Measurements from ENCODE around the gene SDF2.

DNA sequence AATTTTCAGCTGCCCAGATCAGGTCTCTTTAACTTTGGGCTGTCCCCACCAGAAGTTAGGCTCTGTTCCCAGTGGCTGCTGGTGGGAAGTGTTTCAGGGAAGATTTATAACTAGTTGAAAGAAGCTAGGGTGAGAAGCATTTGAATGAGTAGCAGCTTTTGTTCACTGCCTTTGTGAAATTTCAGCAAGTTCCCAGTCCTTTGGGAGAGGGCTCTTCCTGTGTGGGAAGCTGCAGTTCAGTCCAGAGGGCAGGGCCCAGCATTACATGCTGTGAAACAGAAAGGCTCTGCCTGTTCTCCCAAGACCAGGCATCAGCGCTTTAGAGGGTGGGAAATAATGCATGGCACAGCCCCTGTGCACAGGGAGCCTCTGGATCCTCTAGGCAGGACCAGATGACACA lies 32.2 kb upstream of the SDF2 start:
- TF ChIP-seq, protein P1, sequence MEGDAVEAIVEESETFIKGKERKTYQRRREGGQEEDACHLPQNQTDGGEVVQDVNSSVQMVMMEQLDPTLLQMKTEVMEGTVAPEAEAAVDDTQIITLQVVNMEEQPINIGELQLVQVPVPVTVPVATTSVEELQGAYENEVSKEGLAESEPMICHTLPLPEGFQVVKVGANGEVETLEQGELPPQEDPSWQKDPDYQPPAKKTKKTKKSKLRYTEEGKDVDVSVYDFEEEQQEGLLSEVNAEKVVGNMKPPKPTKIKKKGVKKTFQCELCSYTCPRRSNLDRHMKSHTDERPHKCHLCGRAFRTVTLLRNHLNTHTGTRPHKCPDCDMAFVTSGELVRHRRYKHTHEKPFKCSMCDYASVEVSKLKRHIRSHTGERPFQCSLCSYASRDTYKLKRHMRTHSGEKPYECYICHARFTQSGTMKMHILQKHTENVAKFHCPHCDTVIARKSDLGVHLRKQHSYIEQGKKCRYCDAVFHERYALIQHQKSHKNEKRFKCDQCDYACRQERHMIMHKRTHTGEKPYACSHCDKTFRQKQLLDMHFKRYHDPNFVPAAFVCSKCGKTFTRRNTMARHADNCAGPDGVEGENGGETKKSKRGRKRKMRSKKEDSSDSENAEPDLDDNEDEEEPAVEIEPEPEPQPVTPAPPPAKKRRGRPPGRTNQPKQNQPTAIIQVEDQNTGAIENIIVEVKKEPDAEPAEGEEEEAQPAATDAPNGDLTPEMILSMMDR (IDR thresholded peaks at IDR 0.05), result no peak
- TF ChIP-seq EZH2 (IDR thresholded peaks at IDR 0.05), result no peak
- no peak for TF ChIP-seq EZH2phosphoT487 (IDR thresholded peaks at IDR 0.05)
